ENCODE data around the gene STN1.

- TF ChIP-seq CTCF (IDR thresholded peaks at IDR 0.05) (no peak), POLR2A (IDR thresholded peaks at IDR 0.05) (no peak)
Measured at GRCh38 chr10:103869336-103869735, 48.6 kb downstream of the STN1 start.

Measured in Peyer's patch (tissue), 4 donors.